NCI-H82 treated with DMSO at 0.1 percent for 48 hours (cell line): Measurements from ENCODE around the gene HEPHL1.
"Not testable (repeated sequence)": the region's sequence is repeated elsewhere in the genome, so short reads cannot be mapped to it uniquely, and the experiment has no call there.

ENCODE experiments used
- DNase-seq: peaks from one replicate; lab custom pipeline; 2025; ENCODE audit not compliant: unreplicated experiment; lab: John Stamatoyannopoulos, UW

The HEPHL1 gene

GRCh38 chr11:94149431-94150017, 128.4 kb downstream of the HEPHL1 start:
- DNase-seq = no peak

- no peak for DNase-seq
These were observed 128.9 kb downstream of the HEPHL1 start for GRCh38 chr11:94150056-94150455.

GRCh38 chr11:94150704-94151685, 129.8 kb downstream of the HEPHL1 start:
- no peak for DNase-seq

- no peak for DNase-seq
These were observed 130.9 kb downstream of the HEPHL1 start for GRCh38 chr11:94151903-94152677.

GRCh38 chr11:94152678-94153065, 131.5 kb downstream of the HEPHL1 start:
- DNase-seq = no peak

- no peak for DNase-seq
These were observed 132.2 kb downstream of the HEPHL1 start for GRCh38 chr11:94153320-94153719.

- DNase-seq = no peak
These were observed 133.1 kb downstream of the HEPHL1 start for GRCh38 chr11:94154095-94154856.

- not testable (repeated sequence) for DNase-seq
These were observed 136.2 kb downstream of the HEPHL1 start for GRCh38 chr11:94157339-94157738.
